Thyroid gland (tissue), 4 donors: ENCODE measurements around the gene EXOC4. TPM values are rescaled to one million over a fixed set of nuclear protein-coding genes. Genes with fewer than 3 reads are reported as not detected.

Experiments used
- DNase-seq, 2 donors: peaks; one replicate each; pipeline ENCODE4 v3.0.0-alpha.2; 2019
- H3K27ac ChIP-seq, 3 donors: fragments of 200-600 bp; sonication (generic); 1 replicate in 2 of 3; 2 replicates in 1 of 3; pipeline ENCODE4 v1.5.1; 2016 to 2019; ENCODE audit warnings: mild to moderate bottlenecking in 1 of 3, moderate library complexity in 1 of 3
- H3K27me3 ChIP-seq: fragments of 200-600 bp; sonication (generic); one replicate; pipeline ENCODE4 v1.5.1; 2019
- H3K36me3 ChIP-seq, 2 donors: fragments of 200-600 bp; sonication (generic); one replicate each; pipeline ENCODE4 v1.5.1; 2016 to 2019
- H3K4me1 ChIP-seq, 2 donors: fragments of 200-600 bp; sonication (generic); one replicate each; pipeline ENCODE4 v1.5.1; 2017 to 2019
- H3K4me3 ChIP-seq, 3 donors: fragments of 200-600 bp; sonication (generic); replicated peaks in 1 of 3; 1 replicate in 2 of 3; 2 replicates in 1 of 3; pipeline ENCODE4 v1.5.1; 2016; ENCODE audit warnings: mild to moderate bottlenecking in 1 of 3
- H3K9me3 ChIP-seq: fragments of 200-600 bp; sonication (generic); one replicate; pipeline ENCODE4 v1.5.1; 2017
- POLR2A ChIP-seq, 2 donors: fragments of 450-650 bp; IDR thresholded peaks; one replicate each; pipeline ENCODE4 v1.6.1; 2017; ENCODE audit warnings: antibody characterized with exemption in 2 of 2, mild to moderate bottlenecking in 2 of 2, moderate library complexity in 1 of 2
- WGBS, 2 donors: methylation state at CpG; one replicate each; pipeline ENCODE4 v1.1.5; 2017; 5-methylcytosine and 5-hydroxymethylcytosine counted together
- intact Hi-C: fragments of 100-400 bp; cut with DNase I; formaldehyde crosslinking; loops from one replicate; pipeline ENCODE4 v1.15.1; 2023
- total RNA-seq, 4 donors: library from RNA; depleted of rRNA; stranded (reverse); fragments of >200 nt; gene quantifications; one replicate each; pipeline ENCODE4 v1.2.3, GENCODE V29; 2016
- TF ChIP-seq, protein P1 (sequence below), 6 experiments: fragments of 200-600 bp in 3 of 6; fragments of 450-650 bp in 3 of 6; sonication (generic) in 3 of 6; IDR thresholded peaks; one replicate each; pipeline ENCODE4 v1.5.1; 2016 to 2019; ENCODE audit warnings: antibody characterized with exemption in 6 of 6, mild to moderate bottlenecking in 2 of 6, inconsistent platforms in 1 of 6, moderate library complexity in 1 of 6

EXOC4 gene
- total RNA-seq, 4 donors from 2014 or later: 74.0 to 116 (median 107) TPM

DNA sequence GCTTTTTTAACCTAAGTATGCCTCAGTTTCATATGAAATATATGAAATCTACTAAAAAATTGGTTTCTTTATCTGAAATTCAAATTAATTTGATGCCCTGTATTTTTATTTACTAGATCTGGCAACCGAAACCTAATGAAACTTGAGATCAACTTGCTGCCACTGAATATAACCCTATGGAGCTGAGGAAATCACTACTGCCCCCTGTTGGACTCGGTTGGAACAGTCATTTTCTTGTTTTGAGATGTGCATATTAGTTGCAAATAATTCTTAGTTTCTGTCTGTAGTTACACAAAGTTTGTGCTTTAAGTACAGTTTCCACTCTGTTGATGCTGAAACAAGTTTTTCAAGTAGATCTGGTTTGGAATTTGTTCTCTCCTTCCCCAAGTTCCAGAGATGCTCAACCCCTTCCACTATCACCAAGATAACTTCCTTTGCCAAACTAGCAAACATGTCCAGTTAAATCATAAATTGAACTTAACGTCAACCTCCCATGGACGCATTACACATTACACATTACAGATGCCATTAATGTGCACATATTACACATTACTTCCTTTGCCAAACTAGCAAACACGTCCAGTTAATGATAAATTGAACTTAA, 22.2 kb upstream of the EXOC4 start:
- 36 to 41% methylated on average over 5 of the region's 5 CpGs for WGBS, 2 donors
- intact Hi-C loops: no loop called here
- H3K4me1 ChIP-seq: no peaks in the 10 kb centered on the region
- H3K9me3 ChIP-seq: no peaks in the 10 kb centered on the region
- TF ChIP-seq POLR2A (IDR thresholded peaks at IDR 0.05): no peak
- TF ChIP-seq, protein P1, sequence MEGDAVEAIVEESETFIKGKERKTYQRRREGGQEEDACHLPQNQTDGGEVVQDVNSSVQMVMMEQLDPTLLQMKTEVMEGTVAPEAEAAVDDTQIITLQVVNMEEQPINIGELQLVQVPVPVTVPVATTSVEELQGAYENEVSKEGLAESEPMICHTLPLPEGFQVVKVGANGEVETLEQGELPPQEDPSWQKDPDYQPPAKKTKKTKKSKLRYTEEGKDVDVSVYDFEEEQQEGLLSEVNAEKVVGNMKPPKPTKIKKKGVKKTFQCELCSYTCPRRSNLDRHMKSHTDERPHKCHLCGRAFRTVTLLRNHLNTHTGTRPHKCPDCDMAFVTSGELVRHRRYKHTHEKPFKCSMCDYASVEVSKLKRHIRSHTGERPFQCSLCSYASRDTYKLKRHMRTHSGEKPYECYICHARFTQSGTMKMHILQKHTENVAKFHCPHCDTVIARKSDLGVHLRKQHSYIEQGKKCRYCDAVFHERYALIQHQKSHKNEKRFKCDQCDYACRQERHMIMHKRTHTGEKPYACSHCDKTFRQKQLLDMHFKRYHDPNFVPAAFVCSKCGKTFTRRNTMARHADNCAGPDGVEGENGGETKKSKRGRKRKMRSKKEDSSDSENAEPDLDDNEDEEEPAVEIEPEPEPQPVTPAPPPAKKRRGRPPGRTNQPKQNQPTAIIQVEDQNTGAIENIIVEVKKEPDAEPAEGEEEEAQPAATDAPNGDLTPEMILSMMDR (IDR thresholded peaks at IDR 0.05): peak; percentile 27 to 78 (median 65)
- H3K36me3 ChIP-seq: no peaks in the 10 kb centered on the region
- no peaks in the 10 kb centered on the region for H3K27me3 ChIP-seq
- H3K4me3 ChIP-seq: no peak overlapping the region
- DNase-seq: peak; percentile 51 to 57
- no peak overlapping the region for H3K27ac ChIP-seq

DNA sequence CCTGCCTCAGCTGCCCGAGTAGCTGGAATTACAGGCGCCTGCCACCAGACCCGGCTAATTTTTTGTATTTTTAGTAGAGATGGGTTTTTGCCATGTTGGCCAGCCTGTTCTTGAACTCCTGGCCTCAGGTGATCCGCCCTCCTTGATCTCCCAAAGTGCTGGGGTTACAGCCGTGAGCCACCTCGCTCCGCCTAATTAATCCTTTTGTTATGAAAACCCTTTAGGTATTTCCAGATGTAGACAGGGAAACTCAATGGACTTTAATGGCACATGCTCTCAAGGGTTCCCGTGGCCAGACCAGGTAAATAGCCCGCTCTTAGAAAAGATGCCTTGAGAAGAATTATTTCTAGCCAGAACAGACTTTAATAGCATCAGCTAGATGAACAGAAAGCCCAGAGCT, 19.7 kb upstream of the EXOC4 start:
- TF ChIP-seq POLR2A (IDR thresholded peaks at IDR 0.05): no peak
- TF ChIP-seq, protein P1 (IDR thresholded peaks at IDR 0.05): no peak
- no peaks in the 10 kb centered on the region for H3K36me3 ChIP-seq
- no peaks in the 10 kb centered on the region for H3K27me3 ChIP-seq
- no peak overlapping the region for H3K4me3 ChIP-seq
- 90 to 91% methylated on average over 9 of the region's 9 CpGs for whole genome bisulfite sequencing, 2 donors
- H3K9me3 ChIP-seq: no peaks in the 10 kb centered on the region
- H3K4me1 ChIP-seq: no peaks in the 10 kb centered on the region
- H3K27ac ChIP-seq: no peak overlapping the region
- intact Hi-C loops: no loop called here
- no peak for DNase-seq

DNA sequence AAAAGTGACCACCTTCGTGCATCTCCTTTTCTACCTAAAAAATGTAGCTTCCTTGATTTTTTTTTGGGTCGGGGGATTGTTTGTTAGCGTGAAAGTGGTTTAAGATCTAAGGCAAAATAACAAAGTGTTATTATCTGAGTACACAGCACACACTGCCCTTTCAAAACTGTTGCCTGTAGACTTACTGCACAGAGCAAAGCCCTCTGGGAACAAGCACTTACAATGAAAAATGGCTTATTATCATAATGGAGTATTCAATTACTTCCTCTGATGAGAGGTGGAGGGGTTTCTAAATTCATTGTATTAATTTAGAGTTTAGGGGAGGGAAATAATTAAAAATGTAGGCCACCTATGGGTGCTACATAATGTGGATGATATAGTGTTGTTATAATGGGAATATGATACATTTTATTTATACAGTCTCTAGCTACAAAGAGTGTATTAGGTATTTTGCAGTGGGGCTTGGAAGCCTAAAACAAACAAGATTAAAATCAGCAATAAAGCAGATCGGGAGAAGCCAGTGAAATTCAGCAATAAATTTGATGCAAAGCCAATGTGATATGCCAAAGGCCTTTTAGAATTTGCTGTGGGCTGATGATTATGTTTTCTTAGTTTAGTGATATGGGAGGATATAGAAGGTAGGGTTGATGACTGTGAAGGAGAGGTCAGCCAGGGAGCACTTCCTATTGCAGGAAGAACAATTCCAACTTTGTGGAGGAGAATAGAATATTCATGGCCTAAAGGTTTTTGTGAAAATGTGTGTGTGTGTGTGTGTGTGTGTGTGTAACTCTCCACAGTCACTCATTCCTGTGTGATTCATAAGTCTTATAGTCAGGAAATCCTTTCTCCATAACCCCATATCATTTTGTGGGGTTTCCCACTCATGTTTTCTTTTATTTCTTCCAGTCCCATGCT, 17.7 kb upstream of the EXOC4 start:
- intact Hi-C loops: no loop called here
- no peaks in the 10 kb centered on the region for H3K27me3 ChIP-seq

DNA sequence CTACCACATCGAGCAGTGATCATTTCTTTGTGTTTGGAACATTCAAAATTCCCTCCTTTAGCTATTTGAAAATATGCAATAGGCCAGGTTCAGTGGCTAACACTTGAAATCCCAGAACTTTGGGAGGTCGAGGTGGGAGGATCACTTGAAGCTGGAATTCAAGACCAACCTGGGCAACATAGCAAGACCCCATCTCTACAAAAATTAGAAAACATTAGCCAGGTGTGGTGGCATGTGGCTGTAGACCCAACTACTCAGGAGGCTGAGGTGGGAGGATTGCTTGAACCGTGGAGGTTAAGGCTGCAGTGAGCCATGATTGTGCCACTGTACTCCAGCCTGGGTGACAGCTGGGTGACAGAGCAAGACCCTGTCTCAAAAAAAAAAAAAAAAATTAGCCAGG, 15.3 kb upstream of the EXOC4 start:
- no peak for DNase-seq
- intact Hi-C loops: no loop called here
- 89 to 90% methylated on average over 3 of the region's 3 CpGs for WGBS, 2 donors

More for the DNA sequence above, 17.7 kb upstream of the EXOC4 start:
- no peak for DNase-seq
- TF ChIP-seq, protein P1 (IDR thresholded peaks at IDR 0.05): no peak
- no peak for TF ChIP-seq POLR2A (IDR thresholded peaks at IDR 0.05)
- no peaks in the 10 kb centered on the region for H3K9me3 ChIP-seq
- H3K4me3 ChIP-seq: no peak overlapping the region
- H3K27ac ChIP-seq: no peak overlapping the region
- H3K36me3 ChIP-seq: no peaks in the 10 kb centered on the region
- no peaks in the 10 kb centered on the region for H3K4me1 ChIP-seq
- 68 to 69% methylated on average over 4 of the region's 4 CpGs for WGBS, 2 donors

More for the DNA sequence above, 15.3 kb upstream of the EXOC4 start:
- TF ChIP-seq, protein P1 (IDR thresholded peaks at IDR 0.05): no peak
- TF ChIP-seq POLR2A (IDR thresholded peaks at IDR 0.05): no peak
- H3K27ac ChIP-seq: no peak overlapping the region
- no peaks in the 10 kb centered on the region for H3K9me3 ChIP-seq
- no peaks in the 10 kb centered on the region for H3K27me3 ChIP-seq
- H3K36me3 ChIP-seq: no peaks in the 10 kb centered on the region
- no peaks in the 10 kb centered on the region for H3K4me1 ChIP-seq
- no peak overlapping the region for H3K4me3 ChIP-seq
